Spleen (tissue), 11 donors: Measurements from ENCODE around the gene TPCN2. TPM values are rescaled to one million over a fixed set of nuclear protein-coding genes. Genes with fewer than 3 reads are reported as not detected.

Experiments
- DNase-seq: peaks from one replicate; pipeline ENCODE4 v3.0.0-alpha.2; 2020
- H3K27ac ChIP-seq, 8 donors: fragments of 200-600 bp; sonication (generic) in 7 of 8; 1 replicate in 4 of 8; 2 replicates in 4 of 8; pipeline versions ENCODE4 v1.5.0 to v1.8.0; 2016 to 2021; ENCODE audit warnings: inconsistent platforms in 4 of 8, mild to moderate bottlenecking in 4 of 8, moderate library complexity in 1 of 8
- H3K27me3 ChIP-seq, 7 donors: fragments of 200-600 bp; sonication (generic) in 6 of 7; replicated peaks in 1 of 7; 1 replicate in 4 of 7; 2 replicates in 3 of 7; pipeline versions ENCODE4 v1.5.0 to v1.8.0; 2016 to 2021; ENCODE audit warnings: inconsistent platforms in 3 of 7, mild to moderate bottlenecking in 1 of 7
- H3K36me3 ChIP-seq, 6 donors: fragments of 200-600 bp; sonication (generic) in 5 of 6; 1 replicate in 4 of 6; 2 replicates in 2 of 6; pipeline versions ENCODE4 v1.5.0 to v1.8.0; 2016 to 2021; ENCODE audit warnings: inconsistent platforms in 2 of 6
- H3K4me1 ChIP-seq, 6 donors: fragments of 200-600 bp; sonication (generic) in 5 of 6; 1 replicate in 3 of 6; 2 replicates in 3 of 6; pipeline versions ENCODE4 v1.5.0 to v1.8.0; 2016 to 2021; ENCODE audit warnings: inconsistent platforms in 3 of 6
- H3K4me3 ChIP-seq, 8 donors: fragments of 200-600 bp; sonication (generic) in 7 of 8; 1 replicate in 4 of 8; 2 replicates in 4 of 8; pipeline versions ENCODE4 v1.5.0 to v1.8.0; 2016 to 2021; ENCODE audit warnings: inconsistent platforms in 4 of 8, mild to moderate bottlenecking in 4 of 8, moderate library complexity in 2 of 8
- H3K9me3 ChIP-seq, 8 donors: fragments of 200-600 bp; sonication (generic) in 7 of 8; 1 replicate in 4 of 8; 2 replicates in 4 of 8; pipeline versions ENCODE4 v1.5.0 to v1.8.0; 2016 to 2021; ENCODE audit warnings: inconsistent platforms in 4 of 8
- POLR2A ChIP-seq, 3 donors: fragments of 450-650 bp; IDR thresholded peaks; one replicate each; pipeline ENCODE4 v1.5.1; 2017; ENCODE audit warnings: antibody characterized with exemption in 3 of 3, mild to moderate bottlenecking in 1 of 3
- POLR2AphosphoS5 ChIP-seq, 3 donors: sonication (generic); formaldehyde crosslinking; IDR thresholded peaks; one replicate each; pipeline ENCODE4 v1.5.1; 2017; ENCODE audit warnings: antibody characterized with exemption in 3 of 3
- WGBS, 5 donors: extraction: QIAGEN DNeasy Blood & Tissue Kit in 3 of 5; methylation state at CpG; one replicate each; pipeline versions ENCODE4 v1.1.5 to v1.1.7; 2013 to 2018; 5-methylcytosine and 5-hydroxymethylcytosine counted together
- intact Hi-C: fragments of 100-400 bp; cut with DNase I; formaldehyde crosslinking; loops from one replicate; pipeline ENCODE4 v1.15.0; 2023; ENCODE audit warnings: low total_unique reads
- polyA plus RNA-seq, 3 donors: library from polyadenylated mRNA; stranded (reverse); fragments of 200-250 nt; gene quantifications; one replicate each; pipeline ENCODE4 v1.2.1, GENCODE V29; 2013
- total RNA-seq, 7 donors: library from RNA; depleted of rRNA in 3 of 7; stranded (reverse); fragments of >200 nt in 3 of 7; fragmentation: NEBNext Ultra II Directional in 4 of 7; extraction: Animal tissue kit (Norgen Biotek cat#: 25700) in 4 of 7; gene quantifications; one replicate each; pipeline versions ENCODE4 v1.1.0 to v1.2.1, GENCODE V29; 2016 to 2021
- TF ChIP-seq, protein P1 (sequence below), 11 experiments: fragments of 200-600 bp in 7 of 11; fragments of 450-650 bp in 4 of 11; sonication (generic) in 4 of 11; IDR thresholded peaks in 8 of 11; conservative IDR thresholded peaks in 3 of 11; 1 replicate in 7 of 11; 2 replicates in 4 of 11; pipeline versions ENCODE4 v1.4.0 to v1.8.0; 2016 to 2021; ENCODE audit warnings: antibody characterized with exemption in 11 of 11, inconsistent platforms in 4 of 11, mild to moderate bottlenecking in 1 of 11
- donor health status: healthy with polysubstance abuse.
- donor health status: DM: no; HTN: no; CAD: no; lungs with moderate emphysema.
- donor health status: DM: no; HTN: no; CAD: no.
- donor health status: Bipolar disorder and iron deficiency.
- donor health status: healthy.
- donor health status: DM: no; HTN: no; CAD: no.
- donor health status: DM: yes; HTN: yes; CAD: no.

The TPCN2 gene
- total and polyA plus RNA-seq, 10 donors, result 3.6 to 30.4 (median 24.1) TPM

DNA sequence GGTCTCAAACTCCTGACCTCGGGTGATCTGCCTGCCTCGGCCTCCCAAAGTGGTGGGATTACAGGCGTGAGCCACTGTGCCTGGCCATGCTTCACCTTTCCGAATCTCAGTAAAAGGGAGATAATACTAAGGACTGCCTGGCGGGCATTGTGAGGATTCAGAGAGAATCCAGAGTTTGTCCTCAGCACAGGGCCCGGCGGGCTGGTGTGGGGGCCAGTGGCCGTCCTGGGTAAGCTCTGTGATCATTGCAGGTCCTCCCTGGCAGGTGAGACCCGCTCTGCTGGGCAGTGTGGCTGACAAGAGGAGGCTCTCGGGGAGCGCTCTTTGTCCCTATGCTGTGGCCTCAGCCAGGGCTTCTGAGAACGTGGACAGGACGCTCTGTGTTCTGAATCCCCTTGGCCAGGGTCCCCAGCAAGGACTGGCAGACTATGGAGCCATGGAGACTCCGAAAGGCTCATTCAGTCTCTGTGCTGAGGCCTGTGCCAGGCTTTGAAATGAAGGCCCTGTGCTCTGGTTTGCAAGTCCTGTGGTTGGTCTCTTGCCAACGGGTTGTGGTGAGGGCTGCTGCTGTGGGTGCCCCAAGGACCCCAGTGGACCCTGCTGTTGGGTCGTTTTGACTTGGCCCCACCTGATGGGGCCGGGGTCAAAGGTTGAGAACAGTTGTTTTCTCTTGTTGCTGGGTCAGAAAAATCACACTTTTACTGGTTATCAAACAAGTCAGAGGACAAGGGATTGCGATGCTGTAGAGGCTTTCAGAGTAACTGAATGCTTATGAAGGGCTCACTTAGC, 2.1 kb downstream of the TPCN2 start:
- 89 to 93% (median 90%) methylated on average over 16 to 18 of the region's 18 CpGs for WGBS, 5 donors
- no peak for DNase-seq
- H3K9me3 ChIP-seq, result no peaks in the 10 kb centered on the region
- peaks cover 0 to 26% (median 18%) of the 10 kb centered on the region in 6 donors for H3K36me3 ChIP-seq
- peak overlapping the region in 3 of 8 donors; percentile 25 to 97 (median 92) for H3K27ac ChIP-seq
- intact Hi-C loops, result no loop called here
- H3K4me3 ChIP-seq, result peak overlapping the region in 1 of 8 donors; percentile 84
- no peak for TF ChIP-seq POLR2A (IDR thresholded peaks at IDR 0.05)
- TF ChIP-seq, protein P1, sequence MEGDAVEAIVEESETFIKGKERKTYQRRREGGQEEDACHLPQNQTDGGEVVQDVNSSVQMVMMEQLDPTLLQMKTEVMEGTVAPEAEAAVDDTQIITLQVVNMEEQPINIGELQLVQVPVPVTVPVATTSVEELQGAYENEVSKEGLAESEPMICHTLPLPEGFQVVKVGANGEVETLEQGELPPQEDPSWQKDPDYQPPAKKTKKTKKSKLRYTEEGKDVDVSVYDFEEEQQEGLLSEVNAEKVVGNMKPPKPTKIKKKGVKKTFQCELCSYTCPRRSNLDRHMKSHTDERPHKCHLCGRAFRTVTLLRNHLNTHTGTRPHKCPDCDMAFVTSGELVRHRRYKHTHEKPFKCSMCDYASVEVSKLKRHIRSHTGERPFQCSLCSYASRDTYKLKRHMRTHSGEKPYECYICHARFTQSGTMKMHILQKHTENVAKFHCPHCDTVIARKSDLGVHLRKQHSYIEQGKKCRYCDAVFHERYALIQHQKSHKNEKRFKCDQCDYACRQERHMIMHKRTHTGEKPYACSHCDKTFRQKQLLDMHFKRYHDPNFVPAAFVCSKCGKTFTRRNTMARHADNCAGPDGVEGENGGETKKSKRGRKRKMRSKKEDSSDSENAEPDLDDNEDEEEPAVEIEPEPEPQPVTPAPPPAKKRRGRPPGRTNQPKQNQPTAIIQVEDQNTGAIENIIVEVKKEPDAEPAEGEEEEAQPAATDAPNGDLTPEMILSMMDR (IDR thresholded peaks at IDR 0.05 in 8 of 11, conservative IDR thresholded peaks at IDR 0.05 in 3 of 11), result no peak
- no peak for TF ChIP-seq POLR2AphosphoS5 (IDR thresholded peaks at IDR 0.05)
- H3K27me3 ChIP-seq, result no peaks in the 10 kb centered on the region
- peaks cover 11 to 83% (median 62%) of the 10 kb centered on the region in 6 donors for H3K4me1 ChIP-seq

DNA sequence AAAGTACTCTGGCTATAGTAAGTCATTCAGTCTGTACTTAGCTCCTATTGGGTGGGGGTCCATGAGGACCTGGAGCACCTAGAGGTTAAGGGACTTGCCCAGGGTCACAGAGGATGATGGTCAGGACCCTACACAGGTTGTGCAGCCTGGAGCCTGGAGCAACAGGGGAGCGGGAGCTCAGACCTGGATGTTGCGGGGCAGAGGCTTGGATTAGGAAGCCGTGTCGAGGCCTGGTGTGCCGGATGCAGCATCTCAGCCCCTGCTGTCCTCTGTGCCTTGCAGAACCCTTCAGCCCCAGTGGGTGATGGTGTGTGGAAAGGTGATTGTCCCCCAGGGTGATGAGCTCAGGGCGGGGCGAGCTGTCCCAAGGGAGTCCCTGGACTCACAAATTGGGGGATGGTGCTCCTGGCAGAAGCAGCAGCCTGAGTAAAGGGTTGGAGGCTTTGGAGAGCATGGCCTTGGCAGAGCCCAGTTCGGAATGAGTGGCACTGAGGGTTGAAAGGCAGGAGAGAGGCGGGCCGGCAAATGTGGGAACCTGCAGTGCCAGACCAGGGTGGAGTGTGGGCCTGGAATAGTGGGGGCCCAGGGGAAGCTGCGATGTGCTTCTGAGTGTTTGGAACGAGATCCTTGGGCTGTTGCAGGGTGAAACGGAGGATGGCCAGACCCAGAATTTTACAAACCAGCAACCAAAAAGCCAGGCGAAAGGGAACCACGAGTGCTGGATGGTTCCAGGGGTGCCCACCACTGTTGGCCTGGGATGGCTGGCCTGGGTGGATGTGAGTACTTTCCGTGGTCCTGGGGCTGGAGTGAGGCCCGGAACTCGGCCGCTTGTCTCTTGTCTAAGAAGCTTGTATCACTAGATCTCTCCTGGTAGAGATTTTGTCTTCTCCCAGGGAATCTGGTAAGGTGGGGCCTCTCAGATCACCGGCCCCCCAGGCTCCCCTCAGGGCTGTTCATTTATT, 2.9 kb downstream of the TPCN2 start:
- Histone ChIP-seq H3K36me3 (peaks cover 0 to 35% (median 18%) of the 10 kb centered on the region in 6 donors), H3K9me3 (no peaks in the 10 kb centered on the region), H3K4me1 (peaks cover 11 to 92% (median 70%) of the 10 kb centered on the region in 6 donors), H3K27me3 (no peaks in the 10 kb centered on the region), H3K4me3 (no peak overlapping the region), H3K27ac (peak overlapping the region in 2 of 8 donors; percentile 40 to 92)
- WGBS, 5 donors, result 84 to 91% (median 89%) methylated on average over 19 to 20 of the region's 20 CpGs
- DNase-seq, result no peak
- TF ChIP-seq POLR2A (IDR thresholded peaks at IDR 0.05) (no peak), POLR2AphosphoS5 (IDR thresholded peaks at IDR 0.05) (no peak)
- TF ChIP-seq, protein P1 (IDR thresholded peaks at IDR 0.05 in 8 of 11, conservative IDR thresholded peaks at IDR 0.05 in 3 of 11), result no peak
- intact Hi-C loops, result no loop called here

DNA sequence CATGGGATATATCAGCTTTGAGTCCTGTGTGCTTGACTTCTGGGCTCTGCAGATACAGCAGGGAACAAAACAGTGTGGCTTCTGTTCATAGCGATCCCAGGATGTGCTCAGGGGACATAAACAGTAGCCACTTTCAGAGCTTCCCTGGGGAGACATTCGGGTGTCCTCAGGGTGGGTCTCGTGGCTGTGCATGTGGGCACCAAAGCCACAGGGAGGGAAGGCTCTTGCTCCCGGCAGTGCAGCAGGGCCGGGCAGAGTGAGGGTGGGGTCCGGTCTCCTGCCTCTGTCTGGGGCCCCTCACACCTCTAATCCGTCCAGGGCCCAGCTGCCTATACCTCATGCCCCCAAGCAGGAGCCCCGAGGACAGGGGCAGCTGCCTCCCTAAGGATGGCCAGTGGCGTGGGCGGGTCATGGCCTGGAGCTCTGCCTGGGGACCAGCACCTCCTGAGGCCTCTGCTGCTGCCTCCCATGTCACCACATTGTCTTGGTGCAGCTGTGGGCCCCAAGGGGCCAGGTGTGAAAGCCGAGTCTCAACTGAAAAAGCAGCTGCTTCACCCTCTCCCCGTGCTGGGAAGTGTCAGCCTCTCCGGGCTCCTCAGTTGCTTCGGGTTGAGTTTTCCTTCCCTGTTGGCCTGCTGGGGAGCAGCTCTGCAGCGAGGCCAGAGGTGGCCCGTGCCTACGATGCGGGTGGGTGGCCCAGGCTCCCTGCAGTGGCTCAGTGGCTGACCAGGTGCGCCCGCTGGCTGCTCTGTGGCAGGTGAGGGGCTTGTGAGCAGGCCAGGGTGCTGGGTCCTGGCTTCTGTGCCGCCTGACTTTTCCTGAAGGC, 3.8 kb downstream of the TPCN2 start:
- DNase-seq, result no peak
- intact Hi-C loops, result no loop called here
- Histone ChIP-seq H3K27ac (peak overlapping the region in 1 of 8 donors; percentile 40), H3K4me3 (no peak overlapping the region), H3K4me1 (peaks cover 11 to 96% (median 75%) of the 10 kb centered on the region in 6 donors), H3K36me3 (peaks cover 0 to 44% (median 21%) of the 10 kb centered on the region in 6 donors), H3K9me3 (no peaks in the 10 kb centered on the region), H3K27me3 (no peaks in the 10 kb centered on the region)
- no peak for TF ChIP-seq POLR2A (IDR thresholded peaks at IDR 0.05)
- TF ChIP-seq, protein P1 (IDR thresholded peaks at IDR 0.05 in 8 of 11, conservative IDR thresholded peaks at IDR 0.05 in 3 of 11), result no peak
- peak in 1 of 3 donors; percentile 9 for TF ChIP-seq POLR2AphosphoS5 (IDR thresholded peaks at IDR 0.05)
- WGBS, 5 donors, result 67 to 83% (median 73%) methylated on average over 8 to 21 of the region's 21 CpGs
